GM12878 (cell line): ENCODE results near the gene CACNA2D3. TPM values are rescaled to one million over a fixed set of nuclear protein-coding genes. Genes with fewer than 3 reads are reported as not detected.

Experiments
- ATAC-seq: fragments of 200-7000 bp; cut with Tn5 transposase; 3 replicates; pipeline ENCODE4 v1.9.1; 2020; ENCODE audit warnings: mild to moderate bottlenecking, moderate library complexity
- BruUV-seq: library from RNA; stranded (reverse); fragments of 400-500 nt; replicated peaks from 2 replicates; lab custom pipeline; 2021; lab: Mats Ljungman, UMichigan
- CTCF ChIA-PET: fragments of 300-600 bp; sonication (Branson Sonifier 250); formaldehyde crosslinking; extraction: SDS; loops from one replicate; lab custom pipeline; 2021; ENCODE audit warnings: inconsistent platforms; lab: Yijun Ruan, JAX
- POLR2A ChIA-PET: fragments of 350-600 bp; formaldehyde crosslinking; extraction: SDS; loops from one replicate; lab custom pipeline; 2021; ENCODE audit warnings: inconsistent platforms; lab: Charles Lee
- RAD21 ChIA-PET: fragments of 300-600 bp; sonication (Branson Sonifier 250); formaldehyde crosslinking; loops from one replicate; lab custom pipeline; 2023; ENCODE audit warnings: antibody characterized with exemption; ENCODE audit not compliant: unreplicated experiment; lab: Charles Lee
- SMC1A ChIA-PET: fragments of 300-600 bp; sonication (Branson Sonifier 250); formaldehyde crosslinking; loops from one replicate; lab custom pipeline; 2023; ENCODE audit not compliant: unreplicated experiment, uncharacterized antibody; lab: Charles Lee
- DNase-seq: peaks from one replicate; pipeline ENCODE4 v3.0.0-alpha.2; 2011; ENCODE audit warnings: low read depth, low spot score
- FAIRE-seq: peaks from 3 replicates; lab custom pipeline; 2011; peaks lifted over from hg19 to GRCh38; lab: Jason Lieb, UNC
- H2AFZ ChIP-seq: 2 replicates; pipeline ENCODE4 v1.6.0; 2011; ENCODE audit warnings: low read depth, low read length, control low read depth; ENCODE audit not compliant: control insufficient read depth
- H3K27ac ChIP-seq: 2 replicates; pipeline ENCODE4 v1.5.1; 2011; ENCODE audit warnings: control low read depth; ENCODE audit not compliant: control insufficient read depth, insufficient read depth
- H3K27me3 ChIP-seq, 2 experiments: replicated peaks in 1 of 2; 2 replicates each; pipeline versions ENCODE4 v1.6.0 to v1.6.1; 2011; ENCODE audit warnings: low read length in 1 of 2; ENCODE audit not compliant: control insufficient read depth in 2 of 2, insufficient read depth in 2 of 2
- H3K36me3 ChIP-seq, 2 experiments: 2 replicates each; pipeline ENCODE4 v1.5.1; 2011; ENCODE audit warnings: low read length in 1 of 2; ENCODE audit not compliant: control insufficient read depth in 2 of 2, insufficient read depth in 2 of 2
- H3K4me1 ChIP-seq: 2 replicates; pipeline ENCODE4 v1.6.1; 2011; ENCODE audit warnings: mild to moderate bottlenecking, low read length, moderate library complexity, mixed read lengths; ENCODE audit not compliant: control insufficient read depth, insufficient read depth
- H3K4me2 ChIP-seq: 2 replicates; pipeline ENCODE4 v1.6.0; 2011; ENCODE audit warnings: control low read depth; ENCODE audit not compliant: control insufficient read depth, insufficient read depth
- H3K4me3 ChIP-seq: fragments of 200-600 bp; sonication (generic); 2 replicates; pipeline ENCODE4 v1.5.1; 2016
- H3K79me2 ChIP-seq: 2 replicates; pipeline ENCODE4 v1.6.0; 2011; ENCODE audit warnings: low read length; ENCODE audit not compliant: control insufficient read depth, insufficient read depth
- H3K9ac ChIP-seq: 2 replicates; pipeline ENCODE4 v1.8.0; 2011; ENCODE audit warnings: low read length, control low read depth, mixed read lengths; ENCODE audit not compliant: control insufficient read depth, insufficient read depth
- H3K9me3 ChIP-seq: replicated peaks from 3 replicates; pipeline ENCODE4 v1.5.1; 2011; ENCODE audit warnings: mild to moderate bottlenecking, low read length; ENCODE audit not compliant: control insufficient read depth, insufficient read depth
- H4K20me1 ChIP-seq: 2 replicates; pipeline ENCODE4 v1.6.0; 2011; ENCODE audit not compliant: control insufficient read depth, insufficient read depth
- CHD4 ChIP-seq: fragments of 200-600 bp; sonication (generic); IDR thresholded peaks from 2 replicates; pipeline ENCODE4 v1.6.1; 2016; ENCODE audit warnings: mild to moderate bottlenecking
- CREB1 ChIP-seq: IDR thresholded peaks from 2 replicates; pipeline ENCODE4 v1.6.1; 2012; ENCODE audit warnings: low read depth, mild to moderate bottlenecking, inconsistent platforms
- ETV6 ChIP-seq, 2 experiments: fragments of 450-650 bp in 1 of 2; IDR thresholded peaks in 1 of 2; conservative IDR thresholded peaks in 1 of 2; 2 replicates each; pipeline ENCODE4 v1.6.1; 2014; ENCODE audit warnings: antibody characterized with exemption in 1 of 2, borderline replicate concordance in 1 of 2, low read depth in 1 of 2, mild to moderate bottlenecking in 1 of 2, moderate library complexity in 1 of 2
- GABPA ChIP-seq: IDR thresholded peaks from 2 replicates; pipeline ENCODE4 v1.6.1; 2014; ENCODE audit warnings: antibody characterized with exemption, low read depth, mild to moderate bottlenecking, inconsistent platforms
- HDAC2 ChIP-seq: fragments of 200-600 bp; sonication (generic); IDR thresholded peaks from 2 replicates; pipeline ENCODE4 v1.6.1; 2017
- KDM1A ChIP-seq: fragments of 200-600 bp; sonication (generic); IDR thresholded peaks from 2 replicates; pipeline ENCODE4 v1.6.1; 2016; ENCODE audit warnings: borderline replicate concordance
- MAX ChIP-seq: IDR thresholded peaks from 2 replicates; pipeline ENCODE4 v1.6.1; 2012; ENCODE audit warnings: low read depth, low read length, improper control_type of control experiment
- MEF2B ChIP-seq: fragments of 450-650 bp; IDR thresholded peaks from 2 replicates; pipeline ENCODE4 v1.6.1; 2018; ENCODE audit warnings: mild to moderate bottlenecking, moderate library complexity; ENCODE audit not compliant: partially characterized antibody, poor library complexity, severe bottlenecking
- MXI1 ChIP-seq: fragments of 150-350 bp; IDR thresholded peaks from 2 replicates; pipeline ENCODE4 v1.6.1; 2011; ENCODE audit warnings: low read depth, mild to moderate bottlenecking, inconsistent platforms, low read length, improper control_type of control experiment
- NBN ChIP-seq: fragments of 450-650 bp; IDR thresholded peaks from 2 replicates; pipeline ENCODE4 v1.6.1; 2016
- NR2C1 ChIP-seq: fragments of 450-650 bp; IDR thresholded peaks from 2 replicates; pipeline ENCODE4 v1.6.1; 2017; ENCODE audit warnings: antibody characterized with exemption, mild to moderate bottlenecking, moderate library complexity
- NR2C2 ChIP-seq: IDR thresholded peaks from 2 replicates; pipeline ENCODE4 v1.6.1; 2011; ENCODE audit warnings: borderline replicate concordance, low read depth; ENCODE audit not compliant: control insufficient read depth, insufficient read length
- PAX8 ChIP-seq: fragments of 450-650 bp; IDR thresholded peaks from 2 replicates; pipeline ENCODE4 v1.6.1; 2017; ENCODE audit warnings: mild to moderate bottlenecking, moderate library complexity
- POU2F2 ChIP-seq: IDR thresholded peaks from 3 replicates; pipeline ENCODE4 v1.6.1; 2011; ENCODE audit warnings: low read depth, mild to moderate bottlenecking, low read length, borderline replicate concordance
- REST ChIP-seq: IDR thresholded peaks from 2 replicates; pipeline ENCODE4 v1.6.1; 2012; ENCODE audit warnings: mild to moderate bottlenecking, low read depth, low read length
- RFX5 ChIP-seq: IDR thresholded peaks from 2 replicates; pipeline ENCODE4 v1.6.1; 2011; ENCODE audit warnings: low read depth, low read length, improper control_type of control experiment
- SUZ12 ChIP-seq: fragments of 200-600 bp; sonication (generic); IDR thresholded peaks from one replicate; pipeline ENCODE4 v1.6.1; 2018; ENCODE audit warnings: antibody characterized with exemption, mild to moderate bottlenecking; ENCODE audit not compliant: unreplicated experiment
- ZBED1 ChIP-seq: IDR thresholded peaks from 2 replicates; pipeline ENCODE4 v1.6.1; 2016; ENCODE audit warnings: borderline replicate concordance
- ZSCAN29 ChIP-seq: fragments of 450-650 bp; IDR thresholded peaks from 2 replicates; pipeline ENCODE4 v1.6.1; 2017; ENCODE audit warnings: mild to moderate bottlenecking, moderate library complexity
- WGBS: methylation state at CpG from one replicate; pipeline ENCODE4 v1.1.6; 2016; ENCODE audit warnings: low lambda C conversion rate; ENCODE audit not compliant: insufficient replicate concordance, insufficient coverage; ENCODE audit errors: missing lambda C conversion rate; 5-methylcytosine and 5-hydroxymethylcytosine counted together
- in situ Hi-C: fragments of 300-500 bp; cut with MboI; formaldehyde crosslinking; loops from 9 replicates; pipeline ENCODE4 v1.14.3; 2018; ENCODE audit warnings: mixed read lengths
- intact Hi-C: fragments of 100-400 bp; cut with micrococcal nuclease; formaldehyde crosslinking; loops from one replicate; pipeline ENCODE4 v1.14.2; 2022; ENCODE audit not compliant: unreplicated experiment
- polyA plus RNA-seq, 11 experiments: library from polyadenylated mRNA; depleted of rRNA in 4 of 11; unstranded in 6 of 11; stranded (reverse) in 5 of 11; fragments of >200 nt; fragmentation: Nextera tagmentation in 4 of 11; fragmentation: Illumina TruSeq in 1 of 11; extraction: Ambion mirVana in 4 of 11; extraction: Trizol in 1 of 11; gene quantifications; 1 replicate in 1 of 11; 2 replicates in 10 of 11; pipeline versions ENCODE4 v1.2.1 to v1.2.3, GENCODE V29; 2011 to 2016; ENCODE audit warnings: inconsistent platforms in 2 of 11, missing spikeins in 2 of 11, low read depth in 1 of 11
- total RNA-seq, 4 experiments: library from RNA; depleted of rRNA in 3 of 4; stranded (reverse); fragments of >200 nt in 3 of 4; fragmentation: Illumina TruSeq in 1 of 4; extraction: Trizol in 1 of 4; gene quantifications; 2 replicates each; pipeline versions ENCODE4 v1.2.1 to v1.2.3, GENCODE V29; 2013 to 2021

The CACNA2D3 gene
- total and polyA plus RNA-seq, 10 of the 15 experiments (the other 5 are each of a cell fraction or from before 2014, with no cell fraction given) = not detected

GRCh38 chr3:54841471-54841870, 719.1 kb downstream of the CACNA2D3 start (continued):
- TF ChIP-seq ZBED1 (no peak), ETV6 (conservative IDR thresholded peaks at IDR 0.05 in 1 of 2, IDR thresholded peaks at IDR 0.05 in 1 of 2; ENCODE audit: borderline replicate concordance in 1 of 2, low read depth in 1 of 2) (no peak), CREB1 (no peak), HDAC2 (no peak), NR2C1 (no peak), MEF2B (no peak), MXI1 (no peak)

GRCh38 chr3:54843352-54843751, 721.0 kb downstream of the CACNA2D3 start:
- in situ Hi-C loops = no loop called here
- Histone ChIP-seq H2AFZ (no peak overlapping the region), H3K9ac (no peak overlapping the region), H3K9me3 (no peaks in the 10 kb centered on the region), H3K36me3 (no peaks in the 10 kb centered on the region), H3K4me3 (no peak overlapping the region), H4K20me1 (no peaks in the 10 kb centered on the region), H3K27me3 (no peaks in the 10 kb centered on the region; a peak in 1 of 4 replicates), H3K27ac (no peak overlapping the region), H3K4me1 (no peaks in the 10 kb centered on the region)
- intact Hi-C loops = no loop called here
- ChIA-PET POLR2A (no interaction called here), RAD21 (no interaction called here), CTCF (no interaction called here), SMC1A (no interaction called here)
- no peak for ATAC-seq
- no TSS peak for BruUV-seq
- no peak for FAIRE-seq
- TF ChIP-seq ZSCAN29 (no peak), SUZ12 (no peak), PAX8 (no peak), RFX5 (no peak), REST (no peak), NR2C2 (no peak), NBN (no peak), KDM1A (no peak), GABPA (no peak), MAX (no peak), POU2F2 (no peak), CHD4 (no peak)
- TF ChIP-seq, all 136 proteins: peak for 0
- no peak overlapping the region for H3K4me2 ChIP-seq
- DNase-seq = no peak
- 0% methylated on average over 2 of the region's 2 CpGs for WGBS
- H3K79me2 ChIP-seq = no peaks in the 10 kb centered on the region
